Small intestine (tissue), 7 donors: Measurements from ENCODE around the gene OR6B1. TPM values are rescaled to one million over a fixed set of nuclear protein-coding genes. Genes with fewer than 3 reads are reported as not detected.
"Not testable (repeated sequence)": the region's sequence is repeated elsewhere in the genome, so short reads cannot be mapped to it uniquely, and the experiment has no call there.

Experiments
- DNase-seq, 2 donors: peaks; one replicate each; pipeline versions ENCODE4 v3.0.0 to v3.0.0-alpha.2; 2013
- FAIRE-seq: peaks from 2 replicates; lab custom pipeline; 2012; peaks lifted over from hg19 to GRCh38; lab: Jason Lieb, UNC
- H3K27ac ChIP-seq, 3 donors: one replicate each; pipeline ENCODE4 v1.5.1; 2013; ENCODE audit warnings: low read length in 2 of 3, mild to moderate bottlenecking in 2 of 3, control low read depth in 1 of 3, inconsistent platforms in 1 of 3, low read depth in 1 of 3, moderate library complexity in 1 of 3
- H3K27me3 ChIP-seq, 3 donors: one replicate each; pipeline ENCODE4 v1.6.1; 2013; ENCODE audit warnings: low read length in 3 of 3, inconsistent platforms in 1 of 3; ENCODE audit not compliant: control insufficient read depth in 3 of 3, insufficient read depth in 3 of 3
- H3K36me3 ChIP-seq, 3 donors: one replicate each; pipeline ENCODE4 v1.6.1; 2013; ENCODE audit warnings: low read length in 3 of 3, inconsistent platforms in 1 of 3, low read depth in 1 of 3, mild to moderate bottlenecking in 1 of 3, moderate library complexity in 1 of 3; ENCODE audit not compliant: control insufficient read depth in 3 of 3, insufficient read depth in 2 of 3
- H3K4me1 ChIP-seq, 3 donors: one replicate each; pipeline ENCODE4 v1.6.1; 2013; ENCODE audit warnings: low read length in 2 of 3, inconsistent platforms in 1 of 3, low read depth in 1 of 3, mild to moderate bottlenecking in 1 of 3, moderate library complexity in 1 of 3; ENCODE audit not compliant: control insufficient read depth in 3 of 3, insufficient read depth in 2 of 3
- H3K4me3 ChIP-seq, 3 donors: one replicate each; pipeline ENCODE4 v1.5.1; 2013; ENCODE audit warnings: low read length in 3 of 3, control low read depth in 1 of 3, inconsistent platforms in 1 of 3, low read depth in 1 of 3, mild to moderate bottlenecking in 1 of 3, moderate library complexity in 1 of 3
- H3K9me3 ChIP-seq, 2 donors: one replicate each; pipeline ENCODE4 v1.6.1; 2013; ENCODE audit warnings: low read depth in 1 of 2, low read length in 1 of 2; ENCODE audit not compliant: control insufficient read depth in 2 of 2, insufficient read depth in 1 of 2
- WGBS, 3 donors: extraction: QIAGEN DNeasy Blood & Tissue Kit; methylation state at CpG; one replicate each; pipeline ENCODE4 v1.1.7; 2013; 5-methylcytosine and 5-hydroxymethylcytosine counted together
- polyA plus RNA-seq, 4 donors: library from polyadenylated mRNA; stranded (reverse) in 3 of 4; unstranded in 1 of 4; fragments of 200-250 nt in 3 of 4; fragments of 120-200 nt in 1 of 4; gene quantifications; one replicate each; pipeline versions ENCODE4 v1.2.1 to v1.2.3, GENCODE V29; 2013
- donor health status: healthy with polysubstance abuse.
- donor health status: control.
- donor health status: control.
- donor health status: Bipolar disorder and iron deficiency.
- donor health status: healthy.

OR6B1 gene
- polyA plus RNA-seq, 4 donors, result 0.01 TPM; not detected in 3

DNA sequence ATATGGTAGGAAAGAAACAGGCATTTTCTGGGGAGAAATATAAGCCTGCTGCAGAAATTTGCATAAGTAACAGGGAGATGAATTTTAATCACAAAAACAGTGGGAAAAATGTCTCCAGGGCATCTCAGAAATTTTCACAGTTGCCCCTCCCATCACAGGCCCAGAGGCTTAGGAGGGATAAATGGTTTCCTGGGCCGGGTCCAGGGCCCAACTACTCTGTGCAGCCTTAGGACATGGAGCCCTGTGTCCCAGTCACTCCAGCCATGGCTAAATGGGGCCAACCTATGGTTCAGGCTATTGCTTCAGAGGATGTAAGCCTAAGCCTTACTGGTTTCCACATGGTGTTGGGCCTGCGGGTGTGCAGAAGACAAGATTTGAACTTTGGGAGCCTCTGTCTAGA lies 9.2 kb downstream of the OR6B1 start:
- Histone ChIP-seq H3K9me3 (peaks cover 0 to 22% of the 10 kb centered on the region in 2 donors), H3K27me3 (no peaks in the 10 kb centered on the region), H3K4me1 (peaks cover 0 to 4% (median 0%) of the 10 kb centered on the region in 3 donors), H3K4me3 (no peak overlapping the region), H3K27ac (no peak overlapping the region), H3K36me3 (no peaks in the 10 kb centered on the region)
- FAIRE-seq, result no peak
- DNase-seq, result no peak
- WGBS, 3 donors, result 62 to 83% (median 79%) methylated on average over 2 of the region's 2 CpGs

DNA sequence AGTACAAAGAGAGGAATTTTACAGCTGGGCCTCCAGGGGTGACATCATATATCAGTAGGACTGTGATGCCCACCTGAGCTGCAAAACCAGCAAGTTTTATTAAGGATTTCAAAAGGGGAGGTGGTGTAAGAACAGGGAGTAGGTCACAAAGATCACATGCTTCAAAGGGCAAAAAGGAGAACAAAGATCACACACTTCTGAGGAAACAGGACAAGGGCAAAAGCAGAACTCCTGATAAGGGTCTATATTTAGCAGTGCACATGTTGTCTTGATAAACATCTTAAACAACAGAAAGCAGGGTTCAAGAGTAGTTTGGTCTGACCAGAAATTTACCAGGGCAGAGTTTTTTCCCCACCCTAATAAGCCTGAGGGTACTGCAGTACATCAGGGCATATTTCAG lies 9.9 kb downstream of the OR6B1 start:
- peaks cover 0 to 22% of the 10 kb centered on the region in 2 donors for H3K9me3 ChIP-seq
- H3K4me3 ChIP-seq, H3K36me3 ChIP-seq, H3K27ac ChIP-seq, H3K4me1 ChIP-seq, DNase-seq, H3K27me3 ChIP-seq, FAIRE-seq: not testable (repeated sequence)

DNA sequence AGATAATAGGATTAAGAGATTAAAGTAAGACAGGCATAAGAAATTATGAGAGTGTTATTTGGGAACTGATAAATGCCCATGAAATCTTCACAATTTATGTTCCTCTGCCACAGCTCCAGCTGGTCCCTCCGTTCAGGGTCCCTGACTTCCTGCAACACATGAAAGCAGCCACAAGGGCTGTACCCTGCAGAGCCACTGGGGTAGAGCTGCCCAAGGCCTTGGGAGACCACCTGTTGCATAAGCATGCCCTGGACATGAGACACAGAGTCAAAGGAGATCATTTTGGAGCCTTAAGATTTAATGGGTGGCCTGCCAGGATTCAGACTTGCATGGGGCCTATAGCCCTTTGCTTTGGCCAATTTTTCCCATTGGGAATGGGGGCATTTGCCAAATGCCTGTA lies 10.7 kb downstream of the OR6B1 start:
- 83 to 89% (median 83%) methylated on average over 1 of the region's 1 CpG for WGBS, 3 donors
- not testable (repeated sequence) for FAIRE-seq, H3K4me1 ChIP-seq, H3K27me3 ChIP-seq, H3K27ac ChIP-seq, H3K4me3 ChIP-seq, DNase-seq, H3K36me3 ChIP-seq
- H3K9me3 ChIP-seq, result peaks cover 0 to 22% of the 10 kb centered on the region in 2 donors

DNA sequence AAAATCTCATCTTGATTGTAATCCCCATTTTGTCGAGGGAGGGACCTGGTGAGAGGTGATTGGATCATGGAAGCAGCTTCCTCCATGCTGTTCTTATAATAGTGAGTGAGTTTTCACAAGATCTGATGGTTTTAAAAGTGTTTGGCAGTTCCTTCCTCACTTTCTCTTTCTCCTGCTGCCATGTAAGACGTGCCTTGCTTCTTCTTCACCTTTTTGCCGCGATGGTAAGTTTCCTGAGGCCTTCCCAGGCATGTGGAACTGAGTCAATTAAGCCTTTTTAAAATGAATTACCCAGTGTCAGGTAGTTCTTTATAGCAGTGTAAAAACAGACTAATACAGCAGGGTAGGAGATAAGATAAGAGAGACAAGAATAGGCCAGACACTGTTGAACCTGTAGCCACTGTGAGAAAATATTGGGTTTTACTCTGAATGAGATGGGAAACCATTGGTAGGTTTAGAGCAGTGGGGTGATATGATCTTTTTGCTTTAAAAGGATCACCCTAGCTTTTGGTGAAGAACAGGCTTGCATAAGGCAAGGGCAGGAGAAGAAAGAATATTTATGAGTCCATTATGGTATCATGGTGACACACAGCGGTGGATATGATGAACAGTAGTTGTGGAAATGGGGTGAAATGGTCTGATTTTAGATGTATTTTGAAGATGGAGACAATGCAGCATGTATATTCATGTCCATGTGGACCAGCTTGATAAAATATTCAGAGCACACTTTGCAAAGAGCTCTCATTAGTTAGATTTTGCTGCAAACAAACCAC lies 11.5 kb downstream of the OR6B1 start:
- Histone ChIP-seq H3K27me3 (no peaks in the 10 kb centered on the region), H3K4me1 (no peaks in the 10 kb centered on the region), H3K27ac (no peak overlapping the region), H3K9me3 (peaks cover 0 to 22% of the 10 kb centered on the region in 2 donors), H3K4me3 (no peak overlapping the region), H3K36me3 (no peaks in the 10 kb centered on the region)
- no peak for FAIRE-seq
- WGBS, 3 donors, result 58 to 70% (median 67%) methylated on average over 5 of the region's 5 CpGs
- no peak for DNase-seq

DNA sequence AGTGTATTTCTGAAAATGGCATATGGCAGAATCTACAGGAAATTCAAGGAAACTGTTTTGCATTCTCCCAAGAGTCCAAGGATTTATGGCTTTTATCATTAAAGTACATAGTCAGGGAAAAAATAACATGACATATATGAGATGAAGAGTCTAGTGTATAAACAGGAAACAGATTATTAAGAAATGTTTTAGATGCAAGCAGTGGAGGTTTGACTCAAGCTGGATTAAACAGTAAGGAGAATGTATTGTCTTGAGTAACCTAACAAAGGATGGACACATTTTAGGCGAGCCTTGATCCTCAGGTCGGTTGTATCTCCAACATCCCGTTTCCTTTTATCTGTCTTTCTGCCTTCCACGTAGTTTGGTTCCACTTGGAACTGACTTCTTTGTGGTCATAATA lies 17.9 kb downstream of the OR6B1 start:
- 62 to 83% (median 63%) methylated on average over 4 of the region's 4 CpGs for WGBS, 3 donors
- Histone ChIP-seq H3K36me3 (no peaks in the 10 kb centered on the region), H3K4me1 (no peaks in the 10 kb centered on the region), H3K27ac (no peak overlapping the region), H3K4me3 (no peak overlapping the region), H3K27me3 (no peaks in the 10 kb centered on the region), H3K9me3 (no peaks in the 10 kb centered on the region)
- FAIRE-seq (no peak), DNase-seq (no peak)

DNA sequence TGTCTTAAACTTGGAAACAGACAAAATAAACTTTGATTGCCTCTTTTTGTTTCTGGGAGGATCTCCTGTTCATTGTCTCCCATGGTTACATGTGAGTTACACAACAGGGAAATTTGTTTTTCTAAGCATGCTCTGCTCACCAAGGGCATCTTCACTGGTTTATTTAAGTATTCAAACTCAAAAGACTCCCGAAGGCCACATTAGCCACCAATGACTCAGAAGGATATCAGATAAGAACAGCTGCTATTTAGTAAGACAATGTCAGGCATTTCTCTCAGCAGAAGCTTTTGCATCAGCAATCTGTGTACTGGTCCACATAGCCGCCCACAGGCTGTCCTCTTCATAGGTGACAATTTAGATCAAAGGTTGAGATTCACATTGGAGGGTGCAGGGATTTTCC lies 19.3 kb downstream of the OR6B1 start:
- FAIRE-seq (no peak), DNase-seq (no peak)
- H3K27me3 ChIP-seq, result no peaks in the 10 kb centered on the region
- WGBS, 3 donors, result 39 to 49% (median 40%) methylated on average over 2 of the region's 2 CpGs
- no peaks in the 10 kb centered on the region for H3K36me3 ChIP-seq
- no peak overlapping the region for H3K4me3 ChIP-seq
- no peak overlapping the region for H3K27ac ChIP-seq
- no peaks in the 10 kb centered on the region for H3K9me3 ChIP-seq
- no peaks in the 10 kb centered on the region for H3K4me1 ChIP-seq

DNA sequence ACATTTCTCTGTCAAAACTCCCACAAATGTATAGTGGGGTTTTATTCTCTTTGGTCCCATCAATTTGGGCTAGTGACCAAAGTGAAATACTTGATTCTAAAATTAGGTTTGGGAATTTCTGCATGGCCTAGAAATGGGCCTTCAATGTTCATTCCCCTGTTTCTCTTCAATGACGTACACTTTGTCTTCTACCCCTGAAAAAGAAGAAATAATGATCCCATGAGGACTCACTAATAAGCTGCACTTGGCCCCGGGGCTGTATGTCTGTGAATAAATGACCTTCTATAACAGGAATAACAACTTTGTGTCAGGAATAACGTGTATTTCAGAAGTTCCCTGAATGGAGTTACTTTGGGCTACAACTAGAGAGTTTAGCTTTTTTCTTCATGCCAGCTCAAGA lies 20.2 kb downstream of the OR6B1 start:
- FAIRE-seq, result no peak
- H3K4me1 ChIP-seq, result no peaks in the 10 kb centered on the region
- no peaks in the 10 kb centered on the region for H3K9me3 ChIP-seq
- no peak overlapping the region for H3K4me3 ChIP-seq
- H3K27me3 ChIP-seq, result no peaks in the 10 kb centered on the region
- no peaks in the 10 kb centered on the region for H3K36me3 ChIP-seq
- DNase-seq, result no peak
- WGBS, 3 donors, result 45 to 59% (median 52%) methylated on average over 3 of the region's 3 CpGs
- no peak overlapping the region for H3K27ac ChIP-seq

DNA sequence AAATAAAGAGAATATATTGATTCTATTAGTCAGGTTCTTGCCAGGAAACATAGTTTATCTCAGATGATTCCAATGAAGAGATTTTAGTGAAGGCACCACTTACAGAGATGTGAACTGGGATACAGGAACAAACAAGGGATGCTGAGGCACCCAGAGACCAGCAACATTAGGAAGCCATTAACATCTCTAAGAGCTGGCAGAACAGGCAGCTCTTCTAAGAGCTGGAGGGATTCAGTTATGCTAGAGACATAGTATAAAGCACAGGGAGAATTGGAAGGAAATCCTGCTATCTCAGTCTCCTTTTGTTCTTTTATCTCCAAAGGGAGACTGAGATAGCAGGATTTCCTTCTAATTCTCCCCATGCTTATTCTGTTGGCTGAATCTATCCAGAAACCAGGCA lies 22.0 kb downstream of the OR6B1 start:
- no peak overlapping the region for H3K4me3 ChIP-seq
- DNase-seq, result no peak
- no peaks in the 10 kb centered on the region for H3K4me1 ChIP-seq
- no peak for FAIRE-seq
- H3K9me3 ChIP-seq, result no peaks in the 10 kb centered on the region
- no peak overlapping the region for H3K27ac ChIP-seq
- H3K27me3 ChIP-seq, result no peaks in the 10 kb centered on the region
- H3K36me3 ChIP-seq, result no peaks in the 10 kb centered on the region
